PC-9 (cell line): ENCODE measurements around the gene KIF6. TPM values are rescaled to one million over a fixed set of nuclear protein-coding genes. Genes with fewer than 3 reads are reported as not detected.

Source experiments
- BruUV-seq: library from RNA; stranded (reverse); fragments of 400-500 nt; replicated peaks from 2 replicates; lab custom pipeline; 2021; lab: Mats Ljungman, UMichigan
- CTCF ChIA-PET: fragments of 300-600 bp; sonication (Branson Sonifier 250); formaldehyde crosslinking; loops from one replicate; lab custom pipeline; 2022; ENCODE audit warnings: antibody characterized with exemption; lab: Charles Lee
- POLR2A ChIA-PET: fragments of 300-600 bp; sonication (Branson Sonifier 250); formaldehyde crosslinking; loops from one replicate; lab custom pipeline; 2022; ENCODE audit warnings: antibody characterized with exemption; ENCODE audit not compliant: unreplicated experiment; lab: Charles Lee
- DNase-seq, 2 experiments: peaks; one replicate each; pipeline versions ENCODE4 v3.0.0 to v3.0.0-alpha.2; 2015 to 2022; ENCODE audit warnings: mixed read lengths in 1 of 2
- H2AFZ ChIP-seq: fragments of 200-600 bp; sonication (generic); 2 replicates; pipeline ENCODE4 v1.8.1; 2017; ENCODE audit warnings: antibody characterized with exemption
- H3F3A ChIP-seq: fragments of 200-600 bp; sonication (generic); 2 replicates; pipeline ENCODE4 v1.8.1; 2017; ENCODE audit warnings: antibody characterized with exemption, mild to moderate bottlenecking, low read depth; ENCODE audit not compliant: insufficient read depth
- H3K27ac ChIP-seq: fragments of 200-600 bp; sonication (generic); 2 replicates; pipeline ENCODE4 v1.6.1; 2016; ENCODE audit warnings: mixed run types
- H3K27me3 ChIP-seq: fragments of 200-600 bp; sonication (generic); 2 replicates; pipeline ENCODE4 v1.6.1; 2016; ENCODE audit warnings: low read depth, mixed run types; ENCODE audit not compliant: insufficient read depth
- H3K36me3 ChIP-seq: fragments of 200-600 bp; sonication (generic); 2 replicates; pipeline ENCODE4 v1.6.1; 2016; ENCODE audit warnings: low read depth, mixed run types
- H3K4me1 ChIP-seq: fragments of 200-600 bp; sonication (generic); replicated peaks from 2 replicates; pipeline ENCODE4 v1.6.1; 2016; ENCODE audit warnings: mixed run types; ENCODE audit not compliant: insufficient read depth
- H3K4me2 ChIP-seq: fragments of 200-600 bp; sonication (generic); 2 replicates; pipeline ENCODE4 v1.6.1; 2017; ENCODE audit warnings: mixed run types
- H3K4me3 ChIP-seq: fragments of 200-600 bp; sonication (generic); 2 replicates; pipeline ENCODE4 v1.6.1; 2016; ENCODE audit warnings: mixed run types
- H3K79me2 ChIP-seq: fragments of 200-600 bp; sonication (generic); 2 replicates; pipeline ENCODE4 v1.6.1; 2017; ENCODE audit warnings: low read depth, mixed run types
- H3K9me2 ChIP-seq: fragments of 200-600 bp; sonication (generic); 2 replicates; pipeline ENCODE4 v1.8.1; 2017; ENCODE audit warnings: mild to moderate bottlenecking; ENCODE audit not compliant: insufficient read depth
- H3K9me3 ChIP-seq: fragments of 200-600 bp; sonication (generic); 2 replicates; pipeline ENCODE4 v1.8.1; 2016; ENCODE audit warnings: low read depth; ENCODE audit not compliant: insufficient read depth
- H4K20me1 ChIP-seq: fragments of 200-600 bp; sonication (generic); 2 replicates; pipeline ENCODE4 v1.8.1; 2017; ENCODE audit not compliant: insufficient read depth
- EZH2 ChIP-seq: fragments of 200-600 bp; sonication (generic); IDR thresholded peaks from 2 replicates; pipeline ENCODE4 v1.8.0; 2017; ENCODE audit warnings: antibody characterized with exemption, low read depth
- intact Hi-C: fragments of 100-400 bp; cut with micrococcal nuclease; formaldehyde crosslinking; loops from one replicate; pipeline ENCODE4 v1.10.0; 2022; ENCODE audit not compliant: unreplicated experiment
- total RNA-seq: library from RNA; stranded (reverse); gene quantifications from 2 replicates; pipeline ENCODE4 v1.2.3, GENCODE V29; 2021
- TF ChIP-seq, protein P1 (sequence below): fragments of 200-600 bp; sonication (generic); conservative IDR thresholded peaks from 2 replicates; pipeline ENCODE4 v1.6.1; 2017; ENCODE audit warnings: mixed run types, antibody characterized with exemption, mild to moderate bottlenecking, moderate library complexity

KIF6 gene
- total RNA-seq, 1 experiment from 2014 or later = not detected

DNA sequence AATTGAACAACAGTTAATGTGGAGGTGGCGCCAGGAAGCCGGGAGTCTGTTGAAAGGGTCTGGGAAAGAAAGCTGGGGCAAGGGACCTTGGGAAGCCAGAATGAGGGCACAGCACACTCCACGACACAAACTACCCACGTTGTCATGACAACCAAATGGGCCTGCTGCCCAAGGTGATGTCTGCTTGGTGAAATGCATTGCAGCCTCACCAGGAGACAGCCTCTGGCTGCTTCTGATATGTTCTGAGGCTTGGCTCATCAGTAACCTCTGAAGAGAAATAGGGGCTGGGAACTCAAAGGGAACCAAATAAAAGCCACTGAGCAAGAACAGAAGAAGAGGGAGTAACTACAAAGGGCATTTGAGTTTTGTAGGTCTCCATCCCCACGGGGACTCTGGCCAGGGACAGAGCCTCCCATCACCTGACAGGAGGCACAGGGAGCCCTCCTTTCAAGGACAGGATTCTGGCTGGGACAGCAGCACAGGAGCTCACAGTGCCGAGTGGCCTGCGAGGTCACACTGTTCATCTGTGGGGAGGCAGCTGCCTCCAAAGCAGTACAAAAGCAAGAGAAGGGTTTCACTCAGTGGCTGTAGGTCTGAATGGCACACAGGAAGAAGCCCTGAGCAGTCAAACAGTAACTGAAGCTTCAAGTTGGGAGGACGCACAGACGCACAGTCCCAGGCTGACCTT is 358.1 kb downstream of the KIF6 start:
- no peak overlapping the region for H3K4me3 ChIP-seq
- intact Hi-C loops = no loop called here
- no peaks in the 10 kb centered on the region for H3K4me1 ChIP-seq
- peaks cover 87% of the 10 kb centered on the region for H3K27me3 ChIP-seq
- POLR2A ChIA-PET = no interaction called here
- H3K9me3 ChIP-seq = no peaks in the 10 kb centered on the region
- H3F3A ChIP-seq = no peaks in the 10 kb centered on the region
- no peaks in the 10 kb centered on the region for H4K20me1 ChIP-seq
- H3K36me3 ChIP-seq = no peaks in the 10 kb centered on the region
- no peak overlapping the region for H2AFZ ChIP-seq
- H3K79me2 ChIP-seq = no peaks in the 10 kb centered on the region
- no peak overlapping the region for H3K4me2 ChIP-seq
- no peak overlapping the region for H3K27ac ChIP-seq
- H3K9me2 ChIP-seq = no peaks in the 10 kb centered on the region
- no peak for DNase-seq
- CTCF ChIA-PET = interaction anchor here (0.6 kb wide), 1 partner anchor 11 kb away, joined by 3 read pairs; no protein-coding TSS in a partner anchor
- BruUV-seq = no TSS peak
- TF ChIP-seq, protein P1, sequence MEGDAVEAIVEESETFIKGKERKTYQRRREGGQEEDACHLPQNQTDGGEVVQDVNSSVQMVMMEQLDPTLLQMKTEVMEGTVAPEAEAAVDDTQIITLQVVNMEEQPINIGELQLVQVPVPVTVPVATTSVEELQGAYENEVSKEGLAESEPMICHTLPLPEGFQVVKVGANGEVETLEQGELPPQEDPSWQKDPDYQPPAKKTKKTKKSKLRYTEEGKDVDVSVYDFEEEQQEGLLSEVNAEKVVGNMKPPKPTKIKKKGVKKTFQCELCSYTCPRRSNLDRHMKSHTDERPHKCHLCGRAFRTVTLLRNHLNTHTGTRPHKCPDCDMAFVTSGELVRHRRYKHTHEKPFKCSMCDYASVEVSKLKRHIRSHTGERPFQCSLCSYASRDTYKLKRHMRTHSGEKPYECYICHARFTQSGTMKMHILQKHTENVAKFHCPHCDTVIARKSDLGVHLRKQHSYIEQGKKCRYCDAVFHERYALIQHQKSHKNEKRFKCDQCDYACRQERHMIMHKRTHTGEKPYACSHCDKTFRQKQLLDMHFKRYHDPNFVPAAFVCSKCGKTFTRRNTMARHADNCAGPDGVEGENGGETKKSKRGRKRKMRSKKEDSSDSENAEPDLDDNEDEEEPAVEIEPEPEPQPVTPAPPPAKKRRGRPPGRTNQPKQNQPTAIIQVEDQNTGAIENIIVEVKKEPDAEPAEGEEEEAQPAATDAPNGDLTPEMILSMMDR = no peak
- TF ChIP-seq EZH2 = no peak

DNA sequence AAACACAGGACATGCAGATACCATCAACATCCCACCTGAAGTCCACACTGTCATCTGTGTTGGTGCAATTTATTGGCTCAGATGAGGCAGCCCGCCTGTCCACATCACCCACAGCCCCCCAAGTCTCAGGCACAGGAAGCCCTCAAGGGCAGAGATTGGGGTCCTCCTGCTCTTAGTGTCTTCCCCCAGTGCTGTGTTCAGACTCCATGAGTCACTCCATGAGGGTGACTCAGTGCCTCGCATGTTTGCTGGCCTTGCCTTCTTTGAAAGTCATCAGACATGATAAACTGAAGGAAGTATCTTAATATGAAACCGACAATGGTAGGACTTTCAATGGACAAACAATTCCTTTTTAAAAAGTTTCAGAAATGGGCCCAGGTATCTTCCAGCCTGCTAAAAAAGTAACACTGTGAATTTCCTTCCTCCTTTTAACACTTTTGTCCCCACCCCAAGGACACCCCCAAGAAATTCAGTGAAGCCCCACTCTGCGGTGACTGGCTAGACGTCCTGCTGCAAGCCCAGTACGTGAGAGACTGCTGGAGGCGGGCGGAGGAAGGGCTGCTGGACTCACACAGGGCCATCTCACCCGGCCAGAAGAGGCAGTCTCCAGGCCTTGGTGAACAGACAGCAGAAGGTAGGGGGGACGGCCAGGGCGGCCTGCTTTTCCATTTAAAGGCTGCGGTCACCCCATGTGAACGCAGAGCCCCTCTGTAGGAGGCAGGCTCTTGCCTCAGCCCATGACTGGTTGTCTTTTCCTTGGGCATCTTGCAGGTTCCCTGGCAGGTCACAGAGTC is 359.7 kb downstream of the KIF6 start:
- H3K79me2 ChIP-seq = no peaks in the 10 kb centered on the region
- no peaks in the 10 kb centered on the region for H3K9me3 ChIP-seq
- no peak overlapping the region for H3K4me3 ChIP-seq
- ChIA-PET POLR2A (no interaction called here), CTCF (interaction anchor here (0.6 kb wide), 1 partner anchor 530 kb away, joined by 3 read pairs; no protein-coding TSS in a partner anchor)
- H3K36me3 ChIP-seq = no peaks in the 10 kb centered on the region
- no peak for DNase-seq
- BruUV-seq = no TSS peak
- no peaks in the 10 kb centered on the region for H3K4me1 ChIP-seq
- no peaks in the 10 kb centered on the region for H3F3A ChIP-seq
- TF ChIP-seq, protein P1 = no peak
- TF ChIP-seq EZH2 = no peak
- no peaks in the 10 kb centered on the region for H4K20me1 ChIP-seq
- no peak overlapping the region for H3K27ac ChIP-seq
- no peak overlapping the region for H3K4me2 ChIP-seq
- peaks cover 81% of the 10 kb centered on the region for H3K27me3 ChIP-seq
- intact Hi-C loops = no loop called here
- no peak overlapping the region for H2AFZ ChIP-seq
- H3K9me2 ChIP-seq = no peaks in the 10 kb centered on the region

DNA sequence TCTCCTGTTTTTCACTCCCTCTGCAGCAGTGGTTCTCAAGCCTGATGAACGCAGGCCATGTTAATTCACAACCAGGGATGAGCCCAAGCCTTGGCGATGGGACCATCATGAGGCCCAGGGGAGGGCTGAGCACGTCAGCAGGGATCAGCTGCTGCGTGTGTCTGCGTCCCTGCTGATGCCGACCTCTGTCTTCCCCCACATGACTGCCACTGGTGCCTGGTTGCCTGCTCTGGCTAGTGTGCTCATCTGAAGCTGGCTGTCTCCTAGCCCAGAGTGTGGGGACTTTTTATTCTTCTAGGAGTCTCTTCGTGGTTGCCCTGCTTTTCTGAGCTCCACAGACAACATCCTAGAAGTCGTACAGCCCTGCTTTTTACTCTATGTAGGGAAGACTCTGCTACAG is 361.9 kb downstream of the KIF6 start:
- Histone ChIP-seq H3K9me2 (no peaks in the 10 kb centered on the region), H3F3A (no peaks in the 10 kb centered on the region), H3K27me3 (peaks cover 64% of the 10 kb centered on the region), H3K9me3 (no peaks in the 10 kb centered on the region), H3K36me3 (no peaks in the 10 kb centered on the region), H3K27ac (no peak overlapping the region), H3K4me2 (no peak overlapping the region), H3K79me2 (no peaks in the 10 kb centered on the region), H3K4me1 (no peaks in the 10 kb centered on the region), H2AFZ (no peak overlapping the region), H4K20me1 (no peaks in the 10 kb centered on the region), H3K4me3 (no peak overlapping the region)
- no TSS peak for BruUV-seq
- ChIA-PET POLR2A (no interaction called here), CTCF (interaction anchor here (0.6 kb wide), 1 partner anchor 425 kb away, joined by 6 read pairs; no protein-coding TSS in a partner anchor)
- intact Hi-C loops = no loop called here
- no peak for TF ChIP-seq EZH2
- TF ChIP-seq, protein P1 = no peak
- no peak for DNase-seq
